Lower lobe of right lung (tissue), 2 donors: ENCODE measurements around the gene TMEM119. TPM values are rescaled to one million over a fixed set of nuclear protein-coding genes. Genes with fewer than 3 reads are reported as not detected.

Experiments used
- ATAC-seq, 2 donors: fragments of 200-7000 bp; cut with Tn5 transposase; one replicate each; pipeline ENCODE4 v1.9.1; 2020 to 2022; ENCODE audit warnings: mild to moderate bottlenecking in 2 of 2, moderate library complexity in 2 of 2
- DNase-seq: peaks from one replicate; pipeline ENCODE4 v3.0.0-alpha.2; 2020
- H3K27ac ChIP-seq: fragments of 200-600 bp; one replicate; pipeline ENCODE4 v1.8.0; 2022
- H3K27me3 ChIP-seq: fragments of 200-600 bp; one replicate; pipeline ENCODE4 v1.8.0; 2022; ENCODE audit warnings: low read depth
- H3K36me3 ChIP-seq: fragments of 200-600 bp; one replicate; pipeline ENCODE4 v1.8.0; 2022; ENCODE audit warnings: mild to moderate bottlenecking
- H3K4me1 ChIP-seq: fragments of 200-600 bp; one replicate; pipeline ENCODE4 v1.8.0; 2022
- H3K4me3 ChIP-seq: fragments of 200-600 bp; one replicate; pipeline ENCODE4 v1.8.0; 2022; ENCODE audit warnings: mild to moderate bottlenecking
- H3K9me3 ChIP-seq: fragments of 200-600 bp; one replicate; pipeline ENCODE4 v1.8.0; 2022
- intact Hi-C: fragments of 100-400 bp; cut with DNase I; formaldehyde crosslinking; loops from one replicate; pipeline ENCODE4 v1.11.0; 2022
- total RNA-seq: library from RNA; stranded (reverse); fragmentation: NEBNext Ultra II Directional; extraction: Animal tissue kit (Norgen Biotek cat#: 25700); gene quantifications from one replicate; pipeline ENCODE4 v1.2.1, GENCODE V29; 2021
- TF ChIP-seq, protein P1 (sequence below): fragments of 200-600 bp; IDR thresholded peaks from one replicate; pipeline ENCODE4 v1.8.0; 2022; ENCODE audit warnings: antibody characterized with exemption, mild to moderate bottlenecking
- donor health status: DM: no; HTN: yes; CAD: no; lungs with severe emphysema.

Gene TMEM119
- total RNA-seq, 1 donor from 2014 or later = 13.4 TPM

- TF ChIP-seq, protein P1, sequence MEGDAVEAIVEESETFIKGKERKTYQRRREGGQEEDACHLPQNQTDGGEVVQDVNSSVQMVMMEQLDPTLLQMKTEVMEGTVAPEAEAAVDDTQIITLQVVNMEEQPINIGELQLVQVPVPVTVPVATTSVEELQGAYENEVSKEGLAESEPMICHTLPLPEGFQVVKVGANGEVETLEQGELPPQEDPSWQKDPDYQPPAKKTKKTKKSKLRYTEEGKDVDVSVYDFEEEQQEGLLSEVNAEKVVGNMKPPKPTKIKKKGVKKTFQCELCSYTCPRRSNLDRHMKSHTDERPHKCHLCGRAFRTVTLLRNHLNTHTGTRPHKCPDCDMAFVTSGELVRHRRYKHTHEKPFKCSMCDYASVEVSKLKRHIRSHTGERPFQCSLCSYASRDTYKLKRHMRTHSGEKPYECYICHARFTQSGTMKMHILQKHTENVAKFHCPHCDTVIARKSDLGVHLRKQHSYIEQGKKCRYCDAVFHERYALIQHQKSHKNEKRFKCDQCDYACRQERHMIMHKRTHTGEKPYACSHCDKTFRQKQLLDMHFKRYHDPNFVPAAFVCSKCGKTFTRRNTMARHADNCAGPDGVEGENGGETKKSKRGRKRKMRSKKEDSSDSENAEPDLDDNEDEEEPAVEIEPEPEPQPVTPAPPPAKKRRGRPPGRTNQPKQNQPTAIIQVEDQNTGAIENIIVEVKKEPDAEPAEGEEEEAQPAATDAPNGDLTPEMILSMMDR = no peak
- ATAC-seq = no peak
- no peak overlapping the region for H3K27ac ChIP-seq
- no peaks in the 10 kb centered on the region for H3K36me3 ChIP-seq
- no peak overlapping the region for H3K4me3 ChIP-seq
- DNase-seq = no peak
- intact Hi-C loops = no loop called here
- H3K4me1 ChIP-seq = no peaks in the 10 kb centered on the region
- no peaks in the 10 kb centered on the region for H3K9me3 ChIP-seq
- H3K27me3 ChIP-seq = no peaks in the 10 kb centered on the region
Measured at GRCh38 chr12:108603743-108604142, 5.9 kb upstream of the TMEM119 start.

DNA sequence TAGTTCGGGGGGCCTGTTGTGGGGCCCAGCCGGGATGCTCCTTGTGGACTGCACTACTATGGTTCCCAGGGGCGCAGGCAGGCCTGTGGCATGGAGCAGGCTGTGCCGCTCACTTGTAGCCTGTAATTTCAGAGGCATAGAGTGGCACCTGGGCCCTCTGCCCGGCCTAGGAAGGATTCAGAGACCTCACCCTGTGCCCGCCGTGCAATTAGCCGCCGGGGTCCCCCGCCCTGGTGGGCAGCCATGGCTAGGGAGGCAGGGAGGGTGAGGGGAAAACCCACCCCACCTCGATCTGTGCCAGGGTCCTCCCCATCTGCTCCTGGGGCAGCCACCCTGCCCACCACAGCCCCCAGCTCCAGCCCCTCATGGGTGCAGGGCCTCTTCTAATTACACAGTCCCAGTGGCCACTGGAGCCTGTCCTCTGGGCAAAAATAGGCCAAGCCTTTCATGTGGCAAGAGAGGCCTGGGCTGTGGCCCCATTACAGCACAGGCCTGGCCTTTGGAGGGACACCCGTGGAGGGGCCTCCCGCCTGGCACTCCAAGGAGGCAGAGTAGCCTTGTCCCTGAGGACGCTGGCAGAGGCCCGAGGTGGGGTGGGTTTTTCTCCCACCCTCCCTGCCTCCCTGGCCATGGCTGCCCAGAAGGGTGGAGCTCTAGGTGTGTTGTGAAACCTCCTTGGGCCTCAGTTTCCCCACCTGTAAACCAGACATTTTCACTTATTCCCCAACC, 5.3 kb upstream of the TMEM119 start:
- Histone ChIP-seq H3K27me3 (no peaks in the 10 kb centered on the region), H3K4me3 (no peak overlapping the region), H3K36me3 (no peaks in the 10 kb centered on the region), H3K4me1 (no peaks in the 10 kb centered on the region), H3K9me3 (no peaks in the 10 kb centered on the region), H3K27ac (no peak overlapping the region)
- ATAC-seq (no peak), DNase-seq (no peak)
- TF ChIP-seq, protein P1 = no peak
- intact Hi-C loops = no loop called here

GRCh38 chr12:108602209-108602705, 4.4 kb upstream of the TMEM119 start:
- H3K27ac ChIP-seq = no peak overlapping the region
- intact Hi-C loops = no loop called here
- no peak overlapping the region for H3K4me3 ChIP-seq
- H3K36me3 ChIP-seq = no peaks in the 10 kb centered on the region
- no peaks in the 10 kb centered on the region for H3K4me1 ChIP-seq
- H3K9me3 ChIP-seq = no peaks in the 10 kb centered on the region
- DNase-seq (no peak), ATAC-seq (no peak)
- TF ChIP-seq, protein P1 = no peak
- no peaks in the 10 kb centered on the region for H3K27me3 ChIP-seq

DNA sequence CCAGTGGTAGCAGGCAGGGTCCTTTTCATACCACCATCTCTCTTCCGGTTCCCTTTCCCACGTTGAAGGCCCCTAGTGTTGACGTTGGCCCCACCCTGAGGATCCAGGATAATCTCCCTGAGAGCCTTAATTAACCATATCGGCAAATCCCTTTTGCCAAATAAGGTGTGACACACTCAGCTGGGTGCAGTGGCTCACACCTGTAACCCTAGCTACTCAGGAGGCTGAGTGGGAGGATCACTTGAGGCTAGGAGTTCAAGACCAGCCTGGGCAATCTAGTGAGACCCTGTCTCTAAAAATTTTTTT, 2.8 kb upstream of the TMEM119 start:
- no peak overlapping the region for H3K4me3 ChIP-seq
- H3K4me1 ChIP-seq = no peaks in the 10 kb centered on the region
- H3K27ac ChIP-seq = no peak overlapping the region
- no peak for ATAC-seq
- H3K27me3 ChIP-seq = no peaks in the 10 kb centered on the region
- H3K36me3 ChIP-seq = no peaks in the 10 kb centered on the region
- intact Hi-C loops = no loop called here
- DNase-seq = no peak
- TF ChIP-seq, protein P1 = no peak
- no peaks in the 10 kb centered on the region for H3K9me3 ChIP-seq

GRCh38 chr12:108599948-108600701, 2.2 kb upstream of the TMEM119 start:
- no peaks in the 10 kb centered on the region for H3K9me3 ChIP-seq
- no peaks in the 10 kb centered on the region for H3K27me3 ChIP-seq
- no peak overlapping the region for H3K27ac ChIP-seq
- H3K4me1 ChIP-seq = no peaks in the 10 kb centered on the region
- DNase-seq = no peak
- no peaks in the 10 kb centered on the region for H3K36me3 ChIP-seq
- no peak overlapping the region for H3K4me3 ChIP-seq
- intact Hi-C loops = no loop called here
- no peak for ATAC-seq
- TF ChIP-seq, protein P1 = no peak
